ENCODE results near the gene PTDSS2.
A peak's percentile ranks its signal among the peaks of the same experiment; 100 is the strongest.
"Not testable (repeated sequence)": the region's sequence is repeated elsewhere in the genome, so short reads cannot be mapped to it uniquely, and the experiment has no call there.

PTDSS2 gene

GRCh38 chr11:433641-434040, 16.4 kb upstream of the PTDSS2 start:
- no peak for DNase-seq

- no peak for DNase-seq
Observed at GRCh38 chr11:434496-434895, 15.6 kb upstream of the PTDSS2 start.

- not testable (repeated sequence) for DNase-seq
Observed at GRCh38 chr11:434999-435740, 14.9 kb upstream of the PTDSS2 start.

- DNase-seq = no peak
Observed at GRCh38 chr11:437228-437870, 12.7 kb upstream of the PTDSS2 start.

GRCh38 chr11:438101-438844, 11.8 kb upstream of the PTDSS2 start:
- DNase-seq = no peak

- DNase-seq = no peak
Observed at GRCh38 chr11:439315-440064, 10.6 kb upstream of the PTDSS2 start.

- DNase-seq = no peak
Observed at GRCh38 chr11:440065-441042, 9.7 kb upstream of the PTDSS2 start.

GRCh38 chr11:441043-441417, 9.0 kb upstream of the PTDSS2 start:
- DNase-seq = no peak

- peak; percentile 71 for DNase-seq
Observed at GRCh38 chr11:441418-442274, 8.4 kb upstream of the PTDSS2 start, which contains the start of gene ANO9. TSS of gene ANO9 (minus strand) at chr11:442011. CDS start at chr11:441926, 85 bp downstream.

GRCh38 chr11:442611-443081, 7.4 kb upstream of the PTDSS2 start:
- no peak for DNase-seq

GRCh38 chr11:443542-444199, 6.4 kb upstream of the PTDSS2 start:
- DNase-seq = peak; percentile 25

- peak; percentile 74 for DNase-seq
Observed at GRCh38 chr11:444396-445144, 5.5 kb upstream of the PTDSS2 start.

GRCh38 chr11:445765-446588, 4.1 kb upstream of the PTDSS2 start:
- no peak for DNase-seq

- no peak for DNase-seq
Observed at GRCh38 chr11:446891-447290, 3.2 kb upstream of the PTDSS2 start.

GRCh38 chr11:447923-448731, 2.0 kb upstream of the PTDSS2 start:
- peak; percentile 93 for DNase-seq

- no peak for DNase-seq
Observed at GRCh38 chr11:450809-451451, 851 bp downstream of the PTDSS2 start.

- no peak for DNase-seq
Observed at GRCh38 chr11:451738-452137, 1.7 kb downstream of the PTDSS2 start.
